Activated CD8-positive, alpha-beta T cell treated with anti-CD3 and anti-CD28 coated beads for 36 hours (primary cell): ENCODE data around the gene MDGA2. TPM values are rescaled to one million over a fixed set of nuclear protein-coding genes. Genes with fewer than 3 reads are reported as not detected.

ENCODE experiments used
- ATAC-seq: fragments of 200-7000 bp; cut with Tn5 transposase; one replicate; pipeline ENCODE4 v1.10.0; 2021; ENCODE audit warnings: mild to moderate bottlenecking, moderate library complexity
- CTCF ChIA-PET: fragments of 350-600 bp; sonication (Branson Sonifier 250); formaldehyde crosslinking; loops from one replicate; lab custom pipeline; 2021; ENCODE audit warnings: antibody characterized with exemption; lab: Charles Lee
- POLR2A ChIA-PET: fragments of 350-600 bp; sonication (Branson Sonifier 250); formaldehyde crosslinking; loops from one replicate; lab custom pipeline; 2021; ENCODE audit warnings: antibody characterized with exemption; lab: Charles Lee
- DNase-seq: peaks from one replicate; pipeline ENCODE4 v3.0.0-alpha.2; 2020
- H3K27ac Mint-ChIP-seq: one replicate; pipeline ENCODE4 v1.8.0; 2021; ENCODE audit warnings: mild to moderate bottlenecking, mixed read lengths
- H3K27me3 Mint-ChIP-seq: one replicate; pipeline ENCODE4 v1.8.0; 2021; ENCODE audit warnings: mixed read lengths
- H3K36me3 Mint-ChIP-seq: one replicate; pipeline ENCODE4 v1.8.0; 2021; ENCODE audit warnings: low read depth, mixed read lengths
- H3K4me1 Mint-ChIP-seq: one replicate; pipeline ENCODE4 v1.8.0; 2021; ENCODE audit warnings: low read depth, mixed read lengths
- H3K4me3 Mint-ChIP-seq: one replicate; pipeline ENCODE4 v1.8.0; 2021; ENCODE audit warnings: mild to moderate bottlenecking, moderate library complexity, mixed read lengths
- H3K9me3 Mint-ChIP-seq: one replicate; pipeline ENCODE4 v1.8.0; 2021; ENCODE audit warnings: mixed read lengths
- CTCF ChIP-seq: fragments of 200-600 bp; IDR thresholded peaks from one replicate; pipeline ENCODE4 v1.8.0; 2022; ENCODE audit warnings: antibody characterized with exemption, mild to moderate bottlenecking
- intact Hi-C: fragments of 100-400 bp; cut with micrococcal nuclease; formaldehyde crosslinking; loops from one replicate; pipeline ENCODE4 v1.10.0; 2022
- total RNA-seq, 2 experiments: library from RNA; stranded (reverse); gene quantifications; one replicate each; pipeline ENCODE4 v1.2.3, GENCODE V29; 2021

MDGA2 gene
- total RNA-seq, 2 experiments from 2014 or later, result not detected

DNA sequence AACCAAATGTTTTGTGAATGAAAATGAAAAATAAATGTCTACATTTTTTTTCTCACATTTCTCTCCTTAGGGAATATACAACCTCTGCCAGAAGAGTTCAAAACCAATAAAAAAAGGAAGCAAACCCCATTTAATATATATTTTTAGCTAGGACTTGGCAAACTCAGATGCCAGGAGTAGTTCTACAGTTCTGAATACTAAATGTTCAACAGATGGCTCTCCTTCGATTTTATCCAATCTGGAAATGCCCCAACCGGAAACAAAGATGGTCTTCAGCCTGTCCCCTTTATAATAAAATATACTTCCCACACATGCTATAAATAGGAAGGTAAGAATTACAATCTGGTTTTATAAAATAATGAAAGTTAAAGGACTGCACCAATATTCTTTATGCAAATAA lies 330.4 kb downstream of the MDGA2 start:
- H3K9me3 Mint-ChIP-seq, result no peaks in the 10 kb centered on the region
- no peak for DNase-seq
- CTCF ChIA-PET, result no interaction called here
- H3K27ac Mint-ChIP-seq, result no peak overlapping the region
- H3K4me3 Mint-ChIP-seq, result no peak overlapping the region
- no peak for ATAC-seq
- no peaks in the 10 kb centered on the region for H3K27me3 Mint-ChIP-seq
- POLR2A ChIA-PET, result no interaction called here
- no peaks in the 10 kb centered on the region for H3K36me3 Mint-ChIP-seq
- TF ChIP-seq CTCF, result no peak
- intact Hi-C loops, result no loop called here
- no peaks in the 10 kb centered on the region for H3K4me1 Mint-ChIP-seq

GRCh38 chr14:47332939-47333338 lies 342.5 kb downstream of the MDGA2 start:
- no peak overlapping the region for H3K27ac Mint-ChIP-seq
- no peak for TF ChIP-seq CTCF
- ChIA-PET CTCF (no interaction called here), POLR2A (no interaction called here)
- DNase-seq (no peak), ATAC-seq (no peak)
- no peak overlapping the region for H3K4me3 Mint-ChIP-seq
- no peaks in the 10 kb centered on the region for H3K4me1 Mint-ChIP-seq
- no peaks in the 10 kb centered on the region for H3K36me3 Mint-ChIP-seq
- no peaks in the 10 kb centered on the region for H3K9me3 Mint-ChIP-seq
- no peaks in the 10 kb centered on the region for H3K27me3 Mint-ChIP-seq
- intact Hi-C loops, result no loop called here

DNA sequence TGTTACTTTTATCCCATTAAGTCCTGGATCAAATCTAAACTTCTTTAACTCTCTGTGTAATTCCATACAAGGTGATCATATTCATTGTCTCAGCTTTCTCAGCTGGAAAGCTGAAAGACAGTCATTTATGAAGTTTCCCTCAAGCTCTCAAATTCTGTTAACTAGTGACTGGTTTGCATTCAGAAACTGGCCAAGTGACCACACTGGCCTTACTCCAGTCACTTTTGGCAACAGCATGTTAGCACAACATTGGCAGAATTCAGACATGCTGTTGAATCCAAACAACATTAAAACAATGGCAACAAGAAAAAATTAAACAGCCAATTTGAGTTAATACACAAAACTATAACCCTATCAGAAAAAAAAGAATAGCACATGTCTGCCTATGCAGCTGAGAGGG lies 343.3 kb downstream of the MDGA2 start:
- POLR2A ChIA-PET, result no interaction called here
- no peak for TF ChIP-seq CTCF
- no peak for ATAC-seq
- no peak for DNase-seq
- Mint-ChIP-seq H3K27me3 (no peaks in the 10 kb centered on the region), H3K36me3 (no peaks in the 10 kb centered on the region), H3K27ac (no peak overlapping the region), H3K4me3 (no peak overlapping the region), H3K9me3 (no peaks in the 10 kb centered on the region), H3K4me1 (no peaks in the 10 kb centered on the region)
- CTCF ChIA-PET, result no interaction called here
- intact Hi-C loops, result no loop called here

DNA sequence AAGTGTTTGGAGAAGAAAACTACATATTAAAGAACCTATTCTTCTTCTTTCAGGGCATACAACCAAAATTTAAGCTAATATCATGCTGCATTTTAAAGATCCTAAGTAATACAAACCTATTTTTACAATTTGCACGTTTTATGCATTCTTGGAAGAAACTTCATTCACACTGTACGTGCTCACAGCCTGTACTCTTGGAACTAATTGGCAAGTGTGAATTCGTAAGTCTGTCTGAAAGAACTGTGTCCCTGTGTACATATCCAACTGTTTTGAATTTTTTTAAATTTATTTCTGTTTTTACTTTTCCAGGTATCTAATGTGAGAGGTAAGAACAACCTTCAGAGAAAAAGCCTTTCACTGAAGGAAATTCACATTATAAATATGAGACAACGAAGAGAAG lies 347.0 kb downstream of the MDGA2 start:
- intact Hi-C loops, result no loop called here
- POLR2A ChIA-PET, result no interaction called here
- DNase-seq, result no peak
- Mint-ChIP-seq H3K27ac (no peak overlapping the region), H3K9me3 (no peaks in the 10 kb centered on the region), H3K27me3 (no peaks in the 10 kb centered on the region), H3K4me3 (no peak overlapping the region), H3K36me3 (no peaks in the 10 kb centered on the region), H3K4me1 (no peaks in the 10 kb centered on the region)
- no peak for TF ChIP-seq CTCF
- no peak for ATAC-seq
- CTCF ChIA-PET, result no interaction called here

DNA sequence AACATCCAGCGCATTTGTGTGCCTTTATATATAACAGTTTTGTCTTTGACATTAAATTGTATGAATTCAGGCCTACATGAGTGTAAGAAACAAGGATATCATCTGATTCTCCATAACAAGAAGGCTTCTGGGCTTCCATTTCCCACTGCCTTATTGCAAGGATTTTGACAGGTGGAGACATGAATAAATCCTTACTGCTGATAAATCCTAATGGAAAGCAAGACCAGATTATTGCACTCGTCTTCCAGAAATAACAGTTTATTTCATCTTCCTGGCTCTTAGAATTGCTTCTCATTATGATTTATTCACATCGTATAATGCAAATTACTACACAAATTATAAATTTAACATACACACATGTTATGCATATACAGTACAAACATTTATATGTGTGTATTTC lies 348.1 kb downstream of the MDGA2 start:
- Mint-ChIP-seq H3K4me3 (no peak overlapping the region), H3K9me3 (peaks cover under 1% of the 10 kb centered on the region), H3K27ac (no peak overlapping the region), H3K27me3 (no peaks in the 10 kb centered on the region), H3K4me1 (no peaks in the 10 kb centered on the region), H3K36me3 (no peaks in the 10 kb centered on the region)
- ChIA-PET CTCF (no interaction called here), POLR2A (no interaction called here)
- ATAC-seq (no peak), DNase-seq (no peak)
- TF ChIP-seq CTCF, result no peak
- intact Hi-C loops, result no loop called here
